ENCODE results near the gene NOL8.

DNA sequence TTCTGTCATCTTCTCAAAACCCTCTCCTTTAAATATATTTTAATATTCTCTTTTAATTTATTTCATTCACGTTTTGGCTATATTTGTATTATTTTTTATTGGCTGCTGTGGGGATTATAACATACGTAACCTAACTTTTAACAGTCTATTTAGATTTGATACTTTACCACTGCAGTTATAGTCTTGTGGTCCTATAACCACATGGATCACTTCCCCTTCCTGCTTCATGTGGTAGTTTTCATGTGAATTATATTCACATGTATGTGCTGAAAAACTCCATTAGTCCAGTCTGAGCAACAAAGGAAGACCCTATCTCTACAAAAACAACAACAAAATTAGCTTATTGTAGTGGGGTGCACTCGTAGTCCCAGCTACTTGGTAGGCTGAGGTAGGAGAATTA lies 34.9 kb upstream of the NOL8 start:
- no peak for TF ChIP-seq POLR2A (IDR thresholded peaks at IDR 0.05)
- TF ChIP-seq, protein P1, sequence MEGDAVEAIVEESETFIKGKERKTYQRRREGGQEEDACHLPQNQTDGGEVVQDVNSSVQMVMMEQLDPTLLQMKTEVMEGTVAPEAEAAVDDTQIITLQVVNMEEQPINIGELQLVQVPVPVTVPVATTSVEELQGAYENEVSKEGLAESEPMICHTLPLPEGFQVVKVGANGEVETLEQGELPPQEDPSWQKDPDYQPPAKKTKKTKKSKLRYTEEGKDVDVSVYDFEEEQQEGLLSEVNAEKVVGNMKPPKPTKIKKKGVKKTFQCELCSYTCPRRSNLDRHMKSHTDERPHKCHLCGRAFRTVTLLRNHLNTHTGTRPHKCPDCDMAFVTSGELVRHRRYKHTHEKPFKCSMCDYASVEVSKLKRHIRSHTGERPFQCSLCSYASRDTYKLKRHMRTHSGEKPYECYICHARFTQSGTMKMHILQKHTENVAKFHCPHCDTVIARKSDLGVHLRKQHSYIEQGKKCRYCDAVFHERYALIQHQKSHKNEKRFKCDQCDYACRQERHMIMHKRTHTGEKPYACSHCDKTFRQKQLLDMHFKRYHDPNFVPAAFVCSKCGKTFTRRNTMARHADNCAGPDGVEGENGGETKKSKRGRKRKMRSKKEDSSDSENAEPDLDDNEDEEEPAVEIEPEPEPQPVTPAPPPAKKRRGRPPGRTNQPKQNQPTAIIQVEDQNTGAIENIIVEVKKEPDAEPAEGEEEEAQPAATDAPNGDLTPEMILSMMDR (IDR thresholded peaks at IDR 0.05 in 4 of 5, conservative IDR thresholded peaks at IDR 0.05 in 1 of 5): no peak
